Endothelial cell (in vitro differentiated cells): Measurements from ENCODE around the gene FAM204A. TPM values are rescaled to one million over a fixed set of nuclear protein-coding genes. Genes with fewer than 3 reads are reported as not detected.

Experiments used
- DNase-seq: peaks from one replicate; pipeline ENCODE4 v3.0.0; 2021; ENCODE audit warnings: low spot score
- H3K27ac Mint-ChIP-seq: one replicate; pipeline ENCODE4 v1.8.0; 2021; ENCODE audit warnings: mixed read lengths, inconsistent platforms; ENCODE audit not compliant: unreplicated experiment
- H3K27me3 Mint-ChIP-seq: one replicate; pipeline ENCODE4 v1.8.0; 2021; ENCODE audit warnings: mild to moderate bottlenecking, moderate library complexity, mixed read lengths, inconsistent platforms; ENCODE audit not compliant: unreplicated experiment
- H3K36me3 Mint-ChIP-seq: one replicate; pipeline ENCODE4 v1.8.0; 2021; ENCODE audit warnings: mild to moderate bottlenecking, low read depth, mixed read lengths, inconsistent platforms; ENCODE audit not compliant: unreplicated experiment
- H3K4me1 Mint-ChIP-seq: one replicate; pipeline ENCODE4 v1.8.0; 2021; ENCODE audit warnings: mild to moderate bottlenecking, mixed read lengths, inconsistent platforms; ENCODE audit not compliant: unreplicated experiment
- H3K4me3 Mint-ChIP-seq: one replicate; pipeline ENCODE4 v1.8.0; 2021; ENCODE audit warnings: mild to moderate bottlenecking, mixed read lengths, inconsistent platforms; ENCODE audit not compliant: unreplicated experiment
- H3K9me3 Mint-ChIP-seq: one replicate; pipeline ENCODE4 v1.8.0; 2021; ENCODE audit warnings: mixed read lengths, inconsistent platforms; ENCODE audit not compliant: unreplicated experiment
- CTCF ChIP-seq: fragments of 200-600 bp; sonication (generic); IDR thresholded peaks from one replicate; pipeline ENCODE4 v1.5.0; 2021; ENCODE audit warnings: antibody characterized with exemption; ENCODE audit not compliant: unreplicated experiment
- total RNA-seq: library from RNA; stranded (reverse); fragmentation: NEBNext Ultra II Directional; extraction: Animal tissue kit (Norgen Biotek cat#: 25700); gene quantifications from one replicate; pipeline ENCODE4 v1.2.1, GENCODE V29; 2021; ENCODE audit not compliant: unreplicated experiment

Gene FAM204A
- total RNA-seq, 1 donor from 2014 or later: 77.4 TPM

DNA sequence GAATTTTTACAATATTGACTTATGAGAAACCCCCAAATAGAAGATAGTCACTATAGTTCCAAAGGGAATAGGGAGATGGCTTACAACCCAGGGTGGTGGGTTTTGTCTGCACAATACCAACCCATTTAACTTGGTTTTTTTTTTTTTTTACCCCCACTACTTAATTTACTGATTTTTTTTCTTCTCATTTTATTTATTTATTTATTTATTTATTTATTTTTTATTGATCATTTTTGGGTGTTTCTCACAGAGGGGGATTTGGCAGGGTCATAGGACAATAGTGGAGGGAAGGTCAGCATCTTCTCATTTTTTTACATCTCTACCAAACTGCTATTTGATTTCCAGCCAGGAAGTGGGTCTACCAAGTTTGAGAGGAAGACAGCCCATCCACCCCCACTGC is 77.9 kb downstream of the FAM204A start:
- H3K27ac Mint-ChIP-seq: no peak overlapping the region
- no peak overlapping the region for H3K4me3 Mint-ChIP-seq
- H3K36me3 Mint-ChIP-seq: no peaks in the 10 kb centered on the region
- H3K27me3 Mint-ChIP-seq: no peaks in the 10 kb centered on the region
- no peak for TF ChIP-seq CTCF
- H3K9me3 Mint-ChIP-seq: no peaks in the 10 kb centered on the region
- H3K4me1 Mint-ChIP-seq: no peaks in the 10 kb centered on the region
- DNase-seq: no peak

- Mint-ChIP-seq H3K4me1 (no peaks in the 10 kb centered on the region), H3K9me3 (no peaks in the 10 kb centered on the region), H3K4me3 (no peak overlapping the region), H3K27ac (no peak overlapping the region), H3K36me3 (no peaks in the 10 kb centered on the region), H3K27me3 (no peaks in the 10 kb centered on the region)
- TF ChIP-seq CTCF: no peak
- DNase-seq: no peak
These were observed 79.6 kb downstream of the FAM204A start for GRCh38 chr10:118262538-118262937.

DNA sequence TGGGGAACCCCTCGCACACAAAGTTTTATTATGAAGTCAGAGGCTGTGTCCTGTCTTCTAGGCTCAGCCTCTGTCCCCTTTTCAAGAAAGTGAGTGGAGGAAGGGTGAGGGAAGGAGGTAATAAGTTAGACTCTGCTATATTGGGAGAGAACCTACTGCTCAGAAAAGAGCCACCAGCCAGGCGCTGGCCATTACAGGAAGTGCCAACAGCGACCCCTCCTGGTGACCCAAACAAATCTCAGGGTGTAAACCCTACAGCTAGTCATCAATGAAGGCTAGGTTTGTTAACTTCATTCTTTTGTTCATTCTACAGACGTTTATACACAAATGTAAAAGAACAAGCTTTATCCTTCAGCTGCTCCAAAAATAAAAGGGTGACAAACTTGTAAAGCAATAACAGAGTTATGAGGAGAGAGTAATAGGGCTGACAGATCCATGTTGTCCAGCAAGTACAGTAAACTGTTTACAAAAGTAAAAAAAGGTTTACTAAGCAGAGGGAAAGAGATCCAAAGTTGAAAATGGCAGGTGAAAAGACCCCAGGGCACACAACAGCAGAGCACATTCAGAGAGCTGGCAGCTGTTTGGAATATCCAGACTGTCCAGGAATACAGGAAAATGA is 82.7 kb downstream of the FAM204A start:
- DNase-seq: peak; percentile 72
- no peaks in the 10 kb centered on the region for H3K36me3 Mint-ChIP-seq
- peak; percentile 90 for TF ChIP-seq CTCF
- H3K9me3 Mint-ChIP-seq: no peaks in the 10 kb centered on the region
- no peak overlapping the region for H3K4me3 Mint-ChIP-seq
- H3K4me1 Mint-ChIP-seq: no peaks in the 10 kb centered on the region
- no peak overlapping the region for H3K27ac Mint-ChIP-seq
- no peaks in the 10 kb centered on the region for H3K27me3 Mint-ChIP-seq

DNA sequence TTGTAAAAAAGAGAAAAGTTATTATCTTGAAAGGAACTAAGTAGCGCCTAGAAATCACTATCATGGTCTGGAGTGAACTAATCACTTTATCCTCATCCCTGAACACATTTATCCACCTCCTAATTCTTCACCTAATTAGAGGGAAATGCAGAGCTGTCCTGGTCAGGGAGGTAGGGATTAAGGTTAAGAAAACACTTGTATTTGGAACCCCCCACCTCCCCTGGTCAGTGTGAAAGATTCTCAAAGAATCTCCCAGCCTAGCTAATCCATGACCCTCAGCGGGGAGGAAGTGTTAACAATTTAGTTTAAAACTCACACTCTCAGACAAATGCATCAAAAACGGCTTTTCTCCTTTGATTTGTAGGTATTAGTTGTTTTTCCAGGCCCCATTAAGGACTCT is 83.8 kb downstream of the FAM204A start:
- Mint-ChIP-seq H3K36me3 (no peaks in the 10 kb centered on the region), H3K9me3 (no peaks in the 10 kb centered on the region), H3K27ac (no peak overlapping the region), H3K4me3 (no peak overlapping the region), H3K4me1 (no peaks in the 10 kb centered on the region), H3K27me3 (no peaks in the 10 kb centered on the region)
- DNase-seq: no peak
- TF ChIP-seq CTCF: no peak

- no peaks in the 10 kb centered on the region for H3K36me3 Mint-ChIP-seq
- H3K27ac Mint-ChIP-seq: no peak overlapping the region
- H3K9me3 Mint-ChIP-seq: no peaks in the 10 kb centered on the region
- H3K4me1 Mint-ChIP-seq: no peaks in the 10 kb centered on the region
- H3K27me3 Mint-ChIP-seq: no peaks in the 10 kb centered on the region
- no peak for DNase-seq
- TF ChIP-seq CTCF: no peak
- H3K4me3 Mint-ChIP-seq: no peak overlapping the region
These were observed 85.1 kb downstream of the FAM204A start for GRCh38 chr10:118256825-118257570.
